ENCODE results near the gene SHANK1. TPM values are rescaled to one million over a fixed set of nuclear protein-coding genes. Genes with fewer than 3 reads are reported as not detected.
"Not testable (repeated sequence)": the region's sequence is repeated elsewhere in the genome, so short reads cannot be mapped to it uniquely, and the experiment has no call there.

The SHANK1 gene
- polyA plus RNA-seq (ENCODE audit: insufficient read length): 44.4 TPM

GRCh38 chr19:50719566-50719965, at the start of gene SHANK1:
SHANK1 (minus strand) TSS chr19:50719802; CDS start chr19:50716919, 2,883 bp downstream.
- DNase-seq (ENCODE audit: low read depth): no peak

- DNase-seq (ENCODE audit: low read depth): no peak
Measured at GRCh38 chr19:50768277-50768676, 48.7 kb upstream of the SHANK1 start.

- DNase-seq (ENCODE audit: low read depth): not testable (repeated sequence)
Measured at GRCh38 chr19:50767263-50767662, 47.7 kb upstream of the SHANK1 start.

- DNase-seq (ENCODE audit: low read depth): not testable (repeated sequence)
Measured at GRCh38 chr19:50766746-50767145, 47.1 kb upstream of the SHANK1 start.

- no peak for DNase-seq (ENCODE audit: low read depth)
Measured at GRCh38 chr19:50764409-50764808, 44.8 kb upstream of the SHANK1 start.

GRCh38 chr19:50763521-50763920, 43.9 kb upstream of the SHANK1 start:
- DNase-seq (ENCODE audit: low read depth): not testable (repeated sequence)

- not testable (repeated sequence) for DNase-seq (ENCODE audit: low read depth)
Measured at GRCh38 chr19:50761501-50761900, 41.9 kb upstream of the SHANK1 start.

- DNase-seq (ENCODE audit: low read depth): no peak
Measured at GRCh38 chr19:50759886-50760285, 40.3 kb upstream of the SHANK1 start.

GRCh38 chr19:50759076-50759475, 39.5 kb upstream of the SHANK1 start:
- not testable (repeated sequence) for DNase-seq (ENCODE audit: low read depth)

GRCh38 chr19:50757624-50758023, 38.0 kb upstream of the SHANK1 start:
- not testable (repeated sequence) for DNase-seq (ENCODE audit: low read depth)

GRCh38 chr19:50756244-50756643, 36.6 kb upstream of the SHANK1 start:
- DNase-seq (ENCODE audit: low read depth): not testable (repeated sequence)

- no peak for DNase-seq (ENCODE audit: low read depth)
Measured at GRCh38 chr19:50753879-50754278, 34.3 kb upstream of the SHANK1 start.

- no peak for DNase-seq (ENCODE audit: low read depth)
Measured at GRCh38 chr19:50750010-50750409, 30.4 kb upstream of the SHANK1 start.

- no peak for DNase-seq (ENCODE audit: low read depth)
Measured at GRCh38 chr19:50749490-50749889, 29.9 kb upstream of the SHANK1 start.

- not testable (repeated sequence) for DNase-seq (ENCODE audit: low read depth)
Measured at GRCh38 chr19:50747141-50747540, 27.5 kb upstream of the SHANK1 start.

GRCh38 chr19:50745221-50745620, 25.6 kb upstream of the SHANK1 start:
- DNase-seq (ENCODE audit: low read depth): no peak

GRCh38 chr19:50743537-50743936, 23.9 kb upstream of the SHANK1 start:
- DNase-seq (ENCODE audit: low read depth): no peak

GRCh38 chr19:50741179-50741933, 21.8 kb upstream of the SHANK1 start:
- DNase-seq (ENCODE audit: low read depth): no peak

- no peak for DNase-seq (ENCODE audit: low read depth)
Measured at GRCh38 chr19:50739914-50740426, 20.4 kb upstream of the SHANK1 start.

GRCh38 chr19:50739132-50739913, 19.7 kb upstream of the SHANK1 start:
- no peak for DNase-seq (ENCODE audit: low read depth)

GRCh38 chr19:50736338-50736737, 16.7 kb upstream of the SHANK1 start:
- no peak for DNase-seq (ENCODE audit: low read depth)

GRCh38 chr19:50735869-50736268, 16.3 kb upstream of the SHANK1 start:
- DNase-seq (ENCODE audit: low read depth): no peak

GRCh38 chr19:50729894-50730293, 10.3 kb upstream of the SHANK1 start:
- no peak for DNase-seq (ENCODE audit: low read depth)

Data from forelimb muscle (tissue), 1 donor.